ENCODE measurements around the gene ZFAND6.

- no peak for TF ChIP-seq HDAC6 (IDR thresholded peaks at IDR 0.05; ENCODE audit: unreplicated experiment)
- TF ChIP-seq NRF1 (conservative IDR thresholded peaks at IDR 0.05; ENCODE audit: low read depth, low read length): no peak
- no peak for TF ChIP-seq MEF2A (IDR thresholded peaks at IDR 0.05; ENCODE audit: insufficient read depth, low read depth, low read length)
These were observed 94.4 kb downstream of the ZFAND6 start for GRCh38 chr15:80153900-80154299.

Data from GM12878 (cell line).